Thymus (tissue), 11 donors: ENCODE measurements around the gene EVX1. TPM values are rescaled to one million over a fixed set of nuclear protein-coding genes. Genes with fewer than 3 reads are reported as not detected.

Experiments used
- DNase-seq, 9 donors: peaks; one replicate each; pipeline ENCODE4 v3.0.0-alpha.2; 2013; ENCODE audit warnings: low spot score in 9 of 9, low read depth in 6 of 9, missing footprints in 1 of 9
- H3K27ac ChIP-seq, 2 donors: one replicate each; pipeline ENCODE4 v1.5.1; 2013; ENCODE audit warnings: control low read depth in 1 of 2, low read depth in 1 of 2, low read length in 1 of 2, mild to moderate bottlenecking in 1 of 2, moderate library complexity in 1 of 2
- H3K27me3 ChIP-seq, 2 donors: one replicate each; pipeline ENCODE4 v1.5.1; 2013; ENCODE audit warnings: low read length in 1 of 2; ENCODE audit not compliant: control insufficient read depth in 2 of 2, insufficient read depth in 1 of 2
- H3K36me3 ChIP-seq, 2 donors: one replicate each; pipeline ENCODE4 v1.5.1; 2013; ENCODE audit warnings: low read length in 1 of 2, mild to moderate bottlenecking in 1 of 2, moderate library complexity in 1 of 2; ENCODE audit not compliant: control insufficient read depth in 2 of 2, insufficient read depth in 2 of 2
- H3K4me1 ChIP-seq, 2 donors: one replicate each; pipeline ENCODE4 v1.5.1; 2013; ENCODE audit warnings: low read length in 2 of 2; ENCODE audit not compliant: control insufficient read depth in 2 of 2, insufficient read depth in 2 of 2
- H3K4me3 ChIP-seq, 2 donors: one replicate each; pipeline ENCODE4 v1.5.1; 2013; ENCODE audit warnings: low read length in 2 of 2, control low read depth in 1 of 2, mild to moderate bottlenecking in 1 of 2
- H3K9me3 ChIP-seq, 2 donors: one replicate each; pipeline ENCODE4 v1.5.1; 2013; ENCODE audit warnings: low read length in 1 of 2, mild to moderate bottlenecking in 1 of 2; ENCODE audit not compliant: control insufficient read depth in 2 of 2, insufficient read depth in 1 of 2
- WGBS: extraction: QIAGEN DNeasy Blood & Tissue Kit; methylation state at CpG from one replicate; pipeline ENCODE4 v1.1.7; 2013; 5-methylcytosine and 5-hydroxymethylcytosine counted together
- polyA plus RNA-seq: library from polyadenylated mRNA; stranded (reverse); fragments of 200-250 nt; gene quantifications from one replicate; pipeline ENCODE4 v1.2.3, GENCODE V29; 2013
- total RNA-seq: library from RNA; stranded (reverse); fragments of 120-200 nt; gene quantifications from one replicate; pipeline ENCODE4 v1.2.4, GENCODE V29; 2013
- donor health status: healthy.

Gene EVX1
- total and polyA plus RNA-seq, 2 donors: 0.05 TPM; not detected in 1

DNA sequence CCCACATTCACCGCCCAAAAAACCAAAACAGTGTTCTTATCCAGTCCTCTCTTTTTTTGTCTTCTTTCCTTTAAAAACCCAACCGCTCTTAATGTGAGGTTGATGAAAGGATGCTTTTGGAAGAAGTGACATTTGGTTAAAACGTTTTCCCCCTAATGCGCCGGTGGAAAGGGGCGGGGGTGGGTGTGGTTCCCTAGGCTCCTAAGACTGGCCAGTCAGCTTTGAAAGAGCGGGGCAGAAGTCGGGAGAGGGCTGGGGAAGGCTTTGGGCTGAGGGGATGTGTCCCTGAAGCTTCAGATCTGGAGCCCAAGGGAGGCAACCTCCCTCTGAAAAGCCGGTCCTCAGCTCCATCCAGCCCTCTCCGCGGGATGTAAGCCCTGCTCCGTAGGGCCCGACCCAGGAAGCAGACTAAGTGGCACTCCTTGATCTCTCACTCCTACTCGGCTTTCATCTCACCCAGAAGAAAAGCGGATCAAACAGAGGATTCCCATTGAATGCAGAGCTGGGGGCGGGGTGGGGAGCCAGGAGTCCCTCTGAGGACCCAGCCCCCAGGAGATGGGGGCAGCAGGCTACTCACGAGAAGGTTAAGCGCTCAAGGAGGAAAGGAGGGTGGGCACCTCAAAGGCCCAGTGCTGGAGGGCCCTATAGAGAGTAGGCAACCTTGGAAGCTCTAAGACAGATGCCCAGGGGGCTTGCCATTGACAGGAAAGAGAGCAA, 2.4 kb upstream of the EVX1 start:
- Histone ChIP-seq H3K27ac (no peak overlapping the region), H3K27me3 (peaks cover 88 to 100% of the 10 kb centered on the region in 2 donors), H3K4me3 (no peak overlapping the region), H3K36me3 (no peaks in the 10 kb centered on the region), H3K4me1 (peaks cover 0 to 14% of the 10 kb centered on the region in 2 donors), H3K9me3 (peaks cover 1 to 3% of the 10 kb centered on the region in 2 donors)
- WGBS: 7% methylated on average over 18 of the region's 18 CpGs
- DNase-seq: no peak

DNA sequence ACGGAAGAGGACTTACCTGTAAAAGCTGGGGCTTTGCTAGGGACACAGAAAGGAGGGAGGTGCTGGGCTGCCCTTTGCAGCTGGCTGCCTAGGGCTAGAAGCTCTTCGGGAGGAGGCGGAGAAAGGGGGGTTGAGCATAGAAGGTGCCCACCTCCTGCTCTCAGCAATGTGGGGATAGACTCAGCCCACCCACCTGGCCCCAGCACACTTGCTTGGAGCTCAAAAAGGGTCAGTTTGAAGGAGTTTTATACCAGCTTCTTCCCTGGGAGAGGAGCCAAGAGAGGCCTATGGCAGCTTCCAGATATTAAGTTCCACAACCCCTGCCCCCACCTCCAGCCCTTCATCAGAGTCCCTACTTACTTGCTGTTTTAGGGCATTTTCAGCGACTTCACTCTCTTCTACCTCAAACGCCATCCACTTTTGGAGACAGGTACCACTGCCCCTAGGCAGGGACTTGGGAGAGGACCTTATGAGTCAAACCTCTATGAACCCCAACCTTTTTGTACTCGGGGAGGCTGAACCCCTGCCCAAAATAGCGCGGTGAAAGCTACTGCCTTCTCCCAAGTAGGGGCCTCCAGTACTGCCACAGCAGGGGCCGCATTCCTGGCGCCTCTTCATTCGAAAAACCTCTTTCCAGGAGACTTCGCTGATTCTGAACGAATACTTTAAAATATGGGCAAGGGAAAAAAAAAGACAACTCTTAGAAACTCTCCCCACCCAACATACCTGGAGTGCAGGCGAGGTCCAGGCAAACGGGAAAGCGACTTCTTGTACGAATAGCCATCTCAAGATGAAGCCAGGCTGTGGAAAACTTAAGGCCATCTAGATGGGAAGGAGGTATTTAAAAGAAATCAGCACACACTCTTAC, 1.2 kb upstream of the EVX1 start:
- Histone ChIP-seq H3K4me3 (no peak overlapping the region), H3K9me3 (peaks cover 0 to 3% of the 10 kb centered on the region in 2 donors), H3K27me3 (peaks cover 87 to 100% of the 10 kb centered on the region in 2 donors), H3K27ac (no peak overlapping the region), H3K36me3 (no peaks in the 10 kb centered on the region), H3K4me1 (peaks cover 0 to 9% of the 10 kb centered on the region in 2 donors)
- WGBS: 18% methylated on average over 17 of the region's 17 CpGs
- no peak for DNase-seq

DNA sequence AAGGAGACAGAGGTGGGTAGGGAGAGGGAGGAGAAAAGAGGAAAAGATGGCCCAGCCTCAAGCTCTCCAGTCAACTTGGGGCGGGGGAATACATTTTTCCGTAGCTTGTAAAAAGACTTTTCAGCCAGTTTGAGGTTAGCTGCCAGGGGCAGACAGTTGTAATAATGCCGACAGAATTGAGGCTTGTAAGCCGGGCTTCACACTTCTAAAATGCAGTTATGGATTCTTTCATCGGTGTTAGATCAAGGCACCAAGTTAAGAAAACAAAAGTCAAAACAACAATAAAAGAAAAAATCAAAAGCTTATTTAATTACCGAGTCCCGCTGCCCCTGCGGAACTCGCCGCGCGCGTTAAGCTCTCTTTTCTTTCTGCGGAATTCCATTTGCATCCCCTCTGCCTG, 448 bp upstream of the EVX1 start:
- WGBS: 11% methylated on average over 14 of the region's 14 CpGs
- peaks cover 0 to 9% of the 10 kb centered on the region in 2 donors for H3K4me1 ChIP-seq
- no peak overlapping the region for H3K27ac ChIP-seq
- H3K27me3 ChIP-seq: peaks cover 87 to 100% of the 10 kb centered on the region in 2 donors
- DNase-seq: no peak
- no peaks in the 10 kb centered on the region for H3K36me3 ChIP-seq
- H3K9me3 ChIP-seq: peaks cover 0 to 3% of the 10 kb centered on the region in 2 donors
- H3K4me3 ChIP-seq: no peak overlapping the region

DNA sequence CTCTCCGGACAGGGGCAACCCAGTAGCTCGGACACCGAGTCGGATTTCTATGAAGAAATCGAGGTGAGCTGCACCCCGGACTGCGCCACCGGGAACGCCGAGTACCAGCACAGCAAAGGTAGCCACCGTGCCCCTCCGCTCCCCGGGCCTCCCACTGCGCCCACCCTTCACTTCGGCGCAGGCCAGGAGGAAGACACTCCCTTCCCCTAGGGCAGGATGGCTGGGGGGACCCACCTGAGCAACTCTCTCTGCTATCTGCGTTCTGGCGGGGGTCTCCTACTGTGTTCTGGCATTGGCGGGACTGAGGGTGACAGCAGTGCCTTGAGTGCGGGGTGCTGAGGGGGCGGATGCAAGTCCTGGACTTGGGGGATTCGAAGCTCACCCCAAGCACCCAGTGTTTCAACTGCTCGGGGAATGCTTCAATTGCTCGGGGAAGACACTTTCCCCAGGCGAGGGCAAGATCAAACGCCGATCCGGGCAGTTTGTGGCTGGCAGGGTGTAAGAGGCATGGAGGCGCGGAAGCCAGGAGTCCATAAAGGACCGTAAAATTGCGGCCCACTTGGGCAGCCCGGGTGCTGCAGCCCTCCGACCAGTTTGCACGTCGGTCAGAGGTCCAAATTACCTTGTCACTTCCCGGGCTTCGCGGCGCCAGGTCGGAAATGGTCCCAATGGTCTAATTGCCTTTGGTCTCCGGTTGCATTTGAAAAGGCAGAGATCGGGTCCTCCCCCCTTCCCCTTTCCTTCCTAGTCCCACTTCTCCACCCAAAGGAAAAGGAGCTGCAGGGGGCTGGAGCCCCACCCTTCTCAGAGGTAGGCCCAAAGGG, 950 bp downstream of the EVX1 start:
- Histone ChIP-seq H3K9me3 (peaks cover 0 to 3% of the 10 kb centered on the region in 2 donors), H3K4me1 (peaks cover 0 to 9% of the 10 kb centered on the region in 2 donors), H3K4me3 (no peak overlapping the region), H3K36me3 (no peaks in the 10 kb centered on the region), H3K27me3 (peaks cover 91 to 100% of the 10 kb centered on the region in 2 donors), H3K27ac (no peak overlapping the region)
- WGBS: 6% methylated on average over 43 of the region's 43 CpGs
- DNase-seq: no peak

DNA sequence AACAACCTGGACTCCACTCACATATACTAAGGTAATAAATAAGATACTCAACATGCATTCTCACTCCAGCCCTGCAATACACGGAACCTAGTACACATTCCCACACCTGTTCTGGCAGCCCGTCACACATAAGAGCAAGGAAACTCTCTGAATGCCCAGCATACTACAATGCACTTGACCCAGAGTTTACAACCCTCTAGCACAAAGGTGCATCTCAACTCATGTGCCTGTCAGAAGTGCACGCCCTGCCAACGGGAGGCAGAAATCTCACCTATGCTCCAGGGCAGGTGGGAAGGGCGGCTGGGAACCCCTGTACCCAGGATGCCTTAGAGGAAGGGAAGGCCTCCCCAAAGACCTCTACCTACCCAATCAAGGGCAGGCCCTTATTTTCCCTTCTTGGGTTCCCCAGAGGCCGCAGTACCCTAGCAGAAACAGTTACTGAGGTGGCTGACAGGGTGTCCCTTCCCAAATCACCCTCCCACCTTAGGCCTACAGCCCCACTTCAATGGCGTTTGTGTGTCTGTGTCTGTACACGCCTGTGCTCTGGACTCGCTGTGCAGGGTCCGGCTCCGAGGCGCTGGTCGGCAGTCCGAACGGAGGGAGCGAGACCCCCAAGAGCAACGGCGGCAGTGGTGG, 2.0 kb downstream of the EVX1 start:
- no peak overlapping the region for H3K27ac ChIP-seq
- no peak overlapping the region for H3K4me3 ChIP-seq

DNA sequence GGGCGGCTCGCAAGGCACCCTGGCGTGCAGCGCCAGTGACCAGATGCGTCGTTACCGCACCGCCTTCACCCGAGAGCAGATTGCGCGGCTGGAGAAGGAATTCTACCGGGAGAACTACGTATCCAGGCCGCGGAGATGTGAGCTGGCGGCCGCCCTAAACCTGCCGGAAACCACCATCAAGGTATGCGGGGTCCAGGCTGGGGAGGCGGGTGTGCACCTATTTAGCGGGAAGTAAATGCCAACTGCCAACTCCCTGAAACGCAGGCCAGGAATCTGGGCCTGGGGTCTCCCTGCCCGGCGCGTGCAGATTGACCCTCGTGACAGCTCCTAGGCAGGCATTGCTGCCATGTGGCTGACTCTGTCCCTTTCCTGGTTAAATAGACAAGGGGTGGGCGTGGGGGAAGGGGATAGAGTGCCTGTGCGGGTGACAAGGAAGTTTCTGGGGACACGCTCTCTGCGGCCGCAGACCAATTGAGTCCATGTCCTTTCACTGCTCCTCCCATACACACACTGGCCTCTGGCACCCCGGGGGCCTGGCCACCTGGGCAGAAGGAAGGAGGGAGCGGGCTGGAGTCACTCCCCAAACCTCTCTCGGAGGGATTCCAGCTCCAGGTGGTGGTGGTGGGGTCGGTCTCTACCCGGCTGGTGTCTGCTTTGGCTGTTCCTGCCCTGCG, 2.7 kb downstream of the EVX1 start:
- Histone ChIP-seq H3K27me3 (peaks cover 92 to 100% of the 10 kb centered on the region in 2 donors), H3K36me3 (no peaks in the 10 kb centered on the region), H3K9me3 (peaks cover 0 to 3% of the 10 kb centered on the region in 2 donors), H3K4me1 (peaks cover 0 to 6% of the 10 kb centered on the region in 2 donors), H3K27ac (no peak overlapping the region), H3K4me3 (no peak overlapping the region)
- no peak for DNase-seq
- WGBS: 5% methylated on average over 37 of the region's 37 CpGs

More for the DNA sequence above, 2.0 kb downstream of the EVX1 start:
- H3K9me3 ChIP-seq: peaks cover 0 to 3% of the 10 kb centered on the region in 2 donors
- no peak for DNase-seq
- H3K4me1 ChIP-seq: peaks cover 0 to 8% of the 10 kb centered on the region in 2 donors
- peaks cover 92 to 100% of the 10 kb centered on the region in 2 donors for H3K27me3 ChIP-seq
- WGBS: 16% methylated on average over 18 of the region's 18 CpGs
- H3K36me3 ChIP-seq: no peaks in the 10 kb centered on the region

DNA sequence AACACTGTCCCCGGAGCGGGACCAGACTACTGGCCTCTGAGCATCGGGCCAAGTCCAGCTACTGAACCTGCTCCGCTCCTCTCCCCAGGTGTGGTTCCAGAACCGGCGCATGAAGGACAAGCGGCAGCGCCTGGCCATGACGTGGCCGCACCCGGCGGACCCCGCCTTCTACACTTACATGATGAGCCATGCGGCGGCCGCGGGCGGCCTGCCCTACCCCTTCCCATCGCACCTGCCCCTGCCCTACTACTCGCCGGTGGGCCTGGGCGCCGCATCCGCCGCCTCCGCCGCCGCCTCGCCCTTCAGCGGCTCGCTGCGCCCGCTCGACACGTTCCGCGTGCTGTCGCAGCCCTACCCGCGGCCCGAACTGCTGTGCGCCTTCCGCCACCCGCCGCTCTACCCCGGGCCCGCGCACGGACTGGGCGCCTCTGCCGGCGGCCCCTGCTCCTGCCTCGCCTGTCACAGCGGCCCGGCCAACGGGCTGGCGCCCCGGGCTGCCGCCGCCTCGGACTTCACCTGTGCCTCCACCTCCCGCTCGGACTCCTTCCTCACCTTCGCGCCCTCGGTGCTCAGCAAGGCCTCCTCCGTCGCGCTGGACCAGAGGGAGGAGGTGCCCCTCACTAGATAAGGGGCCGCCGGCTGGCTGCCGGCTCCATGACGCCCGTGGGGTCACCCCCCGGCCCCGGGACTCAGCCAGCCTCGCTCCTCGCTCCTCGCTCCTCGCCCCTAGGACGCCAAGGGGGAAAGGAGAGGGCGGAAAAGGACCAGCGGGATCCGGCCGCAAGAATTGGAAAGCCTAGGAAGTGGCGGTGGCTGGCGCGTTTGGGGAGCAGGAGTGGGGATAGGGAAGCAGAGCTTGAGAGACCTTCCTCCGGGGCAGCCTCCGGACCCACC, 3.4 kb downstream of the EVX1 start:
- peaks cover 0 to 6% of the 10 kb centered on the region in 2 donors for H3K4me1 ChIP-seq
- peaks cover 0 to 1% of the 10 kb centered on the region in 2 donors for H3K9me3 ChIP-seq
- 4% methylated on average over 90 of the region's 90 CpGs for WGBS
- H3K36me3 ChIP-seq: no peaks in the 10 kb centered on the region
- no peak overlapping the region for H3K27ac ChIP-seq
- no peak overlapping the region for H3K4me3 ChIP-seq
- peaks cover 88 to 100% of the 10 kb centered on the region in 2 donors for H3K27me3 ChIP-seq
- DNase-seq: no peak
